Activated CD4-positive, alpha-beta T cell treated with anti-CD3 and anti-CD28 coated beads, Interleukin-10, Interleukin-2, amounts not matched to agents 100 ng/mL and 50 ng/mL, durations not matched to agents 16 hours and 8 hours (primary cell): Measurements from ENCODE around the gene CTPS1.

Experiments
- DNase-seq: peaks from one replicate; pipeline ENCODE4 v3.0.0-alpha.2; 2020

Gene CTPS1

DNA sequence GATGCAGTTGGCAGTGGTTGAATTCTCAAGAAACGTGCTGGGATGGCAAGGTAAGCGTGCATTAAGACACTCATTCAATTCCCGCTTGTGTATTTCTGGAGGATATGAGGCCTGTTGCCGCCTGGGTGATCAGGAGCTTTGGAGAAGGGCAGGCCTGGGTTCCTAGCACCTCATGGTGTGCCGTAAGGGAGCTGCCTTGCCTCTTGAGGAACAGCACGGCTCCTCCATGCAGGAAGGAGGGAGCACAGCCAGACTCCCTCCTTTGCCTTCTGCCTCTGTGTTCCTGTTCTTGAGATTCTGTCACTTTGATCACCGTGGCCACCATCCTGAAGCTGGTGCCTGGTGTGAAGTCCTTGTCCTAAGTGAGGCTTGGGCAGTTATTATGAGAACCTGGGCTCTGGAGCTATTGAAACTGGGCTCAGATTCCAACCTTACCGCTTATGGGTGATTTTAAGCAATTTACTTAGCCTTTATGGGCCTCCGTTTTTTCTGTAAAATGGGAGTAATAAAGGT is 23.7 kb downstream of the CTPS1 start:
- no peak for DNase-seq

DNA sequence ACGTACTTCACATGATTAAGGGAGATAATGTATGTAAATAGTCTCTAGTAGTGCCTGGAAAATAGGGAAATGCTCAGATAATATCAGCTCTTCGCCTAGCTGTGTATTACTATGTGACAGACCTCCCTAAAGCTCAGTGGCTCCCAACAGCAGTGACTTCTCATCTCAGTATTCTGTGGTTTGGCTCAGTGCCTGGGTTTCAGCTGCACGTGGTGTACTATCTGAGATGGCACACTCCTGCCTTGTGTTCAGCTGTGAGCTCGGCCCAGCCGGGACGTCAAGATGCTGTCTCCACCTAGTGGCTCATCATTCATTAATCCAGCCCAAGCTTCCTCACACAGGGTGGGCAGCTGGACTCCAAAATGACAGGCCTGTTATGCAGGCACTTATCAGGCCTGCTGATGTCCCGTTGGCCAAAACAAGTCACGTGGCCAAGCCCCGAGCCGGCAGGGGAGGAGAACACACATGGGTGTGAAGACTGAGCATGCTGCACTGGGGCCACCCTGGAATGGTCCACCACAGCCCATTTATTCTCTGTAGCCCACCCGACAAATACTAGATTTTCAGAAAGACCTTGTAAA is 24.2 kb downstream of the CTPS1 start:
- DNase-seq, result peak; percentile 95

DNA sequence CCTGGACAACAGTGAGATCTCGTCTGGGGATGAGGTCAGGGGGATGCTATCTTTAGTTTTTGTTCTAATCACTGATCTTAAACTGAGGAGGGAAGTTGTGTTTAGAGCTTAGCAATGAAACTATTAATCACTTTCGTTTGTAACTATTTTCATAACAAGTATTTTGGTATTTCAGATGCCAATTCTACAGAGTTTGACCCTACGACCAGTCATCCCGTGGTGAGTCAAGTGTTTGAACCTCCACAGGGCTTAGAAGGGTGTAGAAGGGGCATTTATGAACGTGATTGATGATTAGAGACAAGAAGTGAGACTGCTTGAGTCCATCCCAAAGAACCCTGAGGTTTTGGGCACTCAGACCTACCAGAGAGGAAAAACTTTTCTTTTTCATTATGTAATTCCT is 26.4 kb downstream of the CTPS1 start:
- DNase-seq, result no peak

DNA sequence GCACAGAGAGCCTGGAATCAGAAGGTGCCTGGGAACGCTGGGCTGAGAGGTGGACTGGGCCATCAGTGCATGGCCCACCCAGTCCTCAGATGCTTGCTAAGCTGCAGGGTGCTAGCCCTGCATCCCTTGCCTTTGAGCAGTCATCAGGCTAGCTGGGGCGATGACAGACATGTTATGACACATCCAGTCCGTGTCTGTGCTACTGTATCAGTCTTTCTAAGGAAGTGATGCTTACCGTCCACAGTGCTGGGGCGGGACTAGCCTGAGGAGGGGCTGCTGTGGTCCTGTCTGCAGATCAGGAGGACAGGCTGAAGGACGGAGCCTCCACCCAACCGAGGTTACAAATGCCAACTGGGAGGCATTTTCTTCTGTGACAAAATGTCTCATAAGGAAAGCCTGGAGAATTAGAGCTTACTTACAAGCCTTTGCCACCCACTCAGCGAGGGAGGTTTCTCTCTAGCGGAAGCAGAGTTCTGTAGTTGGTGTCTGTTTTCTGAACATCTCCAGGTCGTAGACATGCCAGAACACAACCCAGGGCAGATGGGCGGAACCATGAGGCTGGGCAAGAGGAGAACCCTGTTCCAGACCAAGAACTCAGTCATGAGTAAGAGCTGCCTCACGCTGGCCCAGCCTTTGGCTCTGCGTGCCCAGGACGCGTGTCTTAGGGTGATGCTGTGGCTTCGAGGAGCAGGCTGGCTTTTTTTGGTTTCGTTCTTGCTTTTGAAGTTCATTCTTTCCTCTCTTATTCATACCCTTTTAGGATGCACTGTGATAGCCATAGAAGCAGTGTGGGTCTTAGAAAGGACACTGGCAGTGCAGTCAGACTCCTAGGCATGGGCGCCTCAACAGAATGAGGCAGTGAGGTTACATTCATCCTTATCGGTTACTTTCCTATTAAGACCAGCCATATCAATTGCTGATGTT is 27.7 kb downstream of the CTPS1 start:
- no peak for DNase-seq

DNA sequence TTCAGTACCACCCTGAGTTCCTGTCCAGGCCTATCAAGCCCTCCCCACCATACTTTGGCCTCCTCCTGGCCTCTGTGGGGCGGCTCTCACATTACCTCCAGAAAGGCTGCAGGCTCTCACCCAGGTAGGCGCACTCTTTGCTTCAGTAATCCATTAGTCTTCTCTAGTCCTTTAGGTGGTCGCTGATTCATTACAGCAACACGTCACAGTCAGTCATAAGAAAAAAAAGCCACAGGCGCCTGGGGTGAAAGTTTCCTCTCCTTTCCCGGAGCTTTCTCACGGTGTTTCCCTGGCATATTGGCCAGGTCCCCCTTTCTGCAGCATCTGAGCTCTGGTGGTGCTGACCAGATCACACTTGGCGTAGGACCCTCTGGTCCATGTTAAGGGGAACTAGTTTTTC is 30.0 kb downstream of the CTPS1 start:
- no peak for DNase-seq

DNA sequence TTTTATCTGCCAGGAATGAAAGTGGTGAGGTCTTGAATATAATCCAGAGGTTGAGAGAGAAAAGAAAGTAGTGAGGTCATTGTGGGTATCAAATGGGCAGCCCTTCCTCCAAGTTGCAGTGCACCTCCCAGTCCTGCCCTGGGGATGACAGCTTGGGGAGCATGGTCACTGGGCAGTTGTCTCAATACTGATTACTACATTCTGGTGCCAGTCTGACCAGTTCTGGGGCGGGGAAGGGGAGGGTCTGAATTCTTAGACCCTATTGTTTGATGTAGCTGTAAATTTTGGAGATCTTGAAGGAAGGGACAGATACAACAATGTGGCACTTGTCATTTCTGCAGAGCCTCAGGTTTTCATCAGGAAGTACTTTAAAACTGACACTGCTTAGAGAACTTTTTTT is 30.8 kb downstream of the CTPS1 start:
- no peak for DNase-seq

DNA sequence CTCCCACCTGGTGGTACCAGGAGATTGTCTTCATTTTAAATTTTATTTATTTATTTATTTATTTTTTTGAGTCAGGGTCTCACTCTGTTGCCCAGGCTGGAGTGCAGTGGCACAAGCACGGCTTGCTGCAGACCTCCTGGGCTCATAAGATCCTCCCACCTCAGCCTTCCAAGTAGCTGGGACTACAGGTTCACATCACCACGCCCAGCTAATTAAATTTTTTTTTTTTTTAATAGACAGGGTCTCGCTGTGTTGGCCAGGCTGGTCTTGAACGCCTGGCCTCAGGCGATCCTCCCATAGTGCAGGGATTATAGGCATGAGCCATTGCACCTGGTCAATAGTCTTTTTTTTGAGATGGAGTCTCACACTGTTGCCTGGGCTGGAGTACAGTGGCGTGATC is 33.5 kb downstream of the CTPS1 start:
- no peak for DNase-seq

DNA sequence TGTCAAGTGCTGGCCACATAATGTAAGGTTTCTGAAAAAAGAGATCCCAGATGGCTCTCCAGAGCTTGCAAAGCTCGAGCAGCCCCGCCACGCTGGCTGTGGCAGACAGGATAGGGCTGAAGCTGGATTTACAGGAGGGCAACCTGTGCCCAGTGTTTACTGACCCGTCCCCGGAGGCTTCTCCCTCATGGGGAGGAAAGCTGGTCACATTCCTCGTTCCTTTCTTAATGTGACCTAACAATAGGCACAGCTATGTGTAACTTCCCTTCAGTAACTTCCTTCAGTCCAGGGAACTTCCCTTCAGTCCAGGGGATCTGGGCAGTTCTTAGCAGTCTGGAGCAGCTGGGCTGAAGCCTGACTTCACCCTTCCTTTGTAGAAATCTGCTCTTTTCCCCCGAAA is 34.3 kb downstream of the CTPS1 start:
- DNase-seq, result no peak

DNA sequence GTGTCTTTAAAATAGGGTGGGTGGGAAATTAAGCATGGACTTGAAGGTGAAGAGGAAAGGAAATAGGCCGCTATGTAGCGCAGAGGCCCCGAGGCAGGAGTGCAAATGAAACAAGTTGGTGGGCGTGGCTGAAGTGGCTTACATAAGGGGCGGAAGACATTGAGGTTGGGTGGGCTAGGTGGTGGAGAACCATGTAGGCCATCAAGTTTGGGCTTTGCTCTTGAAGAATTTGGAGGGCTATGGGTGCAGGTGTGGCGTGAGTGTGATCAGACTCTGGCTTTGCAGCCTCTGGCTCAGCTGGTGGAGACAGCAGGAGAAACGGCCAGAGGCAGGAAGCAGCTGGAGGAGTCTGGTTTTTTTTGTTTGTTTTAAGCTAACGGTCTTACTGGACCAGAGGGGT is 35.4 kb downstream of the CTPS1 start:
- DNase-seq, result no peak

DNA sequence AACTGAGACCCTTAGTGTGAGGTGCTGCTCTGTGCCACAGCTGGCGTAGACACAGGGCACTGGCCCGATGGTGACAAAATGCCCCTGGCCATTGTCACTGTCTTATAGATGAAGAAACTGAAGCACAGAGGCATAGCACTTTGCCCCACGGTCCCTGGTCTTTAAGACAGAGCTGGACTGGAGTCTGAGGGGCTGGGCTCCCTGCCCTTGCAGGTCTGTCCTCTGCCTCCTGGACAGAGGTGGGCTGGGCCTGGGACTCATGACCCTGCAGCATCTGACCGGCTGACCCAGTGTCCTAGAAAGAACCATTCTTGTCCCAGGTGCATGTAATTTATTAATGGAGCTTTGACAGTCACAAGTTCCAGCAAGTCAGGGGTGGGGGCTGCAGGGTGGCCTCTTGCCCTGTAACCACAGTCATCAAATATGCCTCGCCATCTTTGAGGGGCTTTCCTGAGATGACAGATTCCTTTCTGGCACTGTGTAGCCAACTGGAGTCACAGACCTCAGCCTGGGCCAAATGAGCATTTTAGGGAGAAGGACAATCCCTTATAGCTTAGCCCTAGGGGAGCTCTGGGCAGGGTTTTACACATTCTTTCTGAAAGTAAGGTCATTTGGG is 35.9 kb downstream of the CTPS1 start:
- no peak for DNase-seq

DNA sequence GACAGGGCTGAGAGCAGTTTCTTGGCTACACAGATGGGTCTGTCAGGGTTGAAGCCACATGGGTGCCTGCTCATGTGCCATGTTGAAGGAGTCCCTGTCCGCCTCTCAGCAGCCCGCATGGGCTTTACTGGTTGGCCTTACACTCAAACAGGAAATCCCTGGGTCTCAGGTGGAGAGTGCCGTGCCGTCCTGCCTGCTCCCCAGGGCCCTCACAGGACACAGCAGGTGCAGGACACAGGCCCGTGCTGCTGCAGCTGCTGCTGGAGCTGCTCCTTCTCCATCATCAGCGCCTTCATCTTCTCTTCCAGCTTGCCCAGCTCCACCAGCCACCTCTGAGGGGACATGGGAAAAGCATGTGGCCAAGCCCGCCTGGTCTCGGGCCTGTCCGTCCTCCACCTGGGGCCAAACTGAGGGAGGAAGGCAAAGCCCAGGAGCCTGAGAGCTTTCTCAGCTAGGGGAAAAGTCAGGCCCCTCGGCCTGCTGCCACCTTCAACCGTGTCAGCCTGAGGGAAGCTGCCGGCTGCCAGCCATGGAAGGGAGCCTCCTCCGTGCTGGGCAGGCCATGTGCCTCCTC is 36.5 kb downstream of the CTPS1 start:
- DNase-seq, result no peak

DNA sequence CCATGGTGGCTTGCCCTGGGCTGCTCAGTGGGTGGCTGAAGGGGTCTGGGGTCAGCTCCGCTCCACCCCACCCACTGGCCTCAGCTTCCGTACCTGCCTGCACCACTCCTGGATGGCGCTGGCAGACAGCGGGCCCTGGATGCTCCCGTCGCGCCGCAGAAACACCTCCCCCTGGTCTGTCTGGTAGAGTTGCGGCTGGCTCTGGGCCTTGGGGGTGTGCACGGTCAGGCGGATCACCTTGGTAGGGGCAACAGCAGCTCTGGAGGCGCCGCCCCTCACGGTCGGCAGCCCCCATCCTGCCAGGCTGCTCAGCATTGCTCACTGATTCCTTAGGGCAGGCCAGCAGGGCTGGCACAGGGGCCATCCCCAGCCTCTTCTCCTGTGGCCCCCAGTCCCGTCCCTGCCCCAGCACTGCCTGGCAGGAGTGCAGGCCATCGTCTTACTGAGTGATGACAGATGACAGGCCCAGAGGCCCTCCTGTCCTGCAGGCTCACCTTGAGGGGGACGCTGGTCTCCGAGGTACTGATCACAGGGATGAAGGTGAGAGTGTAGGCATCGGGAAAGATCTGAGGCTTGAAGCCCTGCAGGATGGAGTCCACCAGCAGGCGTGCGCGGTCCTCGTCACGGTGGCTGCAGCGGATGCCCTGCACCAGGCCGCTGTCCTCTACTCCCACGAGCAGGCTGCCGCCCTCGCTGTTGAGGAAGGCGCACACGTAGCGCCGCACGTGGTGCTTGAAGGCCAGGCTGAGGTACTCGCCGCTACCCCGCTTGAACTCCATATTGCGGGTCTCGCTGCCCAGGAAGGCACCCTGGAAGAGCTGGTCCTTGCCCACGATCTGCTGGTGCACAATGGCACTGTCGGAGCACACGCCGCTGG is 37.9 kb downstream of the CTPS1 start:
- no peak for DNase-seq

DNA sequence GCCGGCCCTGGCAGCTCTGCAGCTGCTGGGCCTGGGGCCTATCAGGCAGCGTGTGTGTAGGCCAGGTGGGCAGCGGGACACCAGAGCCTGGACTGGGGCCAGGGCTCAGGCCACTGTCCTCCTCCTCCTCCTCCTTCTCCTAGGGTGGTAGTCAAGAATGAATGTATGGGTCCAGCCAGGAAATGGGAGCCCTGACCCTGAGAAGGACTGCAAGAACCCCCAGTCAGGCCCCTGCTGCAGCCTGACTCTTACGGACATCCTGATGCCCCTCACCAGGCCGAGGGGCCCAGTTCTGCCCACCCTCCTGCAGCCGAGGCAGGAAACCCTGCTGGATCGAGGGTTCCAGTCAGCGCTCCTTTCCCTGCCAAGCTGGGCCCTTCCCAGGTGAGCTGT is 38.5 kb downstream of the CTPS1 start:
- DNase-seq, result no peak

DNA sequence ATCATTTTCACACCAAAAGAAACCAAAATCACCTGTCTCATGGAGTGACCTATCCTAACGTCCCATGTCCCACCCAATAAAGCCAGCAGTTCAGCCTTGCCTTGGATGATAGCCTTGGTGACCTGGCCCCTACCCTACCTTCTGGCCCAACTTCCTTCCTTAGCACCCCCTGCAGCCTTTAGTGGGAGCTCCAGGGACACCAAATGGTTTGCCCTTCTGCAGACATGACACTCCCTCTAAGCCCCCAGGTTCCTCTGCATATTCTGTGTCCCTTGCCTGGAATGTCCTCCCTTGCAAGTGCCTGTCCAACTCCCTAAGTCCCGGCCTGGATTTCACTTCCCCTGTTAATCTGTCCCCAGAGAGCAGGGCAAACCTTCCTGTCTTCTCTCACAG is 39.9 kb downstream of the CTPS1 start:
- DNase-seq, result no peak

DNA sequence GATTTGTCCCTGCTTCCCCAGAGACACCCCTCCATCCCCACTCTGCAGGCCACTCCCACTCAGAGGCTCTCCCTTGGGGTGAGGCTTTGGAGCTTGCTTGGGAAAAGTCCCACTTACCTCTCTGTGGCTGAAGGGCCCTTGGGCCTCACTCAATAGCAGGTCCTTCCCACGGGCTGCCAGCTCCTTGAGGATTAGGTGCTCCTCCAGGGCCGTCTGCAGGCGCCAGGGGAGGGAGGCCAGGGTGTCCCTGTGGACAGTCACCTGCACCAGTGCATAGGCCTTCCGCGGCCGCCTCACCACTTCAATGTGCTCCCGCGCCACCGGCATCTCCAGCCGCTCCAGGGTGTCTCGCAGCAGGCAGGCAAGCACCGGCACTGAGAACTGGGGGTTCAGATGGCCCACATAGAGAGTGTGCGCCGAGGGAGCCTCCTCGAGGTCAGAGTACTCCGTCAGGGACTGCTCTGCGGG is 40.6 kb downstream of the CTPS1 start:
- no peak for DNase-seq

DNA sequence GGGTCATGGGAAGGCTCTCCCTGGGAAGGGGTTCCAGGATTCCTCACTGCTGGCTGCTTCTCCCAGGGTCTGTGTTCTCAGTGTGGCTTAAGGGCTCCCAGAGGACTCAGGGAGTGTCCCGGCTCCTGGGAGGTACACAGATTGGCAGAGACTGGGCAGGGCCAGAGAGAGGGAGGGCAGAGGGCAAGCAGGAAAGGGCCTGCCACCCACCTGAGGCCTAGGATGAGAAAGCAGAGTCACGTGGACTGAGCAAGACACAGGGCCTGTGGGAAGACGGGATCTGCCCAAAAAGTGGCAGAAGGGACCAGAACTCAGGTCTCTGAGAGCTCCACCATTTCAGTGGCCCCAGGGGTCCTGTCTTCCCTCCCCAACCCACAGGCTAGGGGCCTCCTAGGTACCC is 41.2 kb downstream of the CTPS1 start:
- DNase-seq, result no peak

DNA sequence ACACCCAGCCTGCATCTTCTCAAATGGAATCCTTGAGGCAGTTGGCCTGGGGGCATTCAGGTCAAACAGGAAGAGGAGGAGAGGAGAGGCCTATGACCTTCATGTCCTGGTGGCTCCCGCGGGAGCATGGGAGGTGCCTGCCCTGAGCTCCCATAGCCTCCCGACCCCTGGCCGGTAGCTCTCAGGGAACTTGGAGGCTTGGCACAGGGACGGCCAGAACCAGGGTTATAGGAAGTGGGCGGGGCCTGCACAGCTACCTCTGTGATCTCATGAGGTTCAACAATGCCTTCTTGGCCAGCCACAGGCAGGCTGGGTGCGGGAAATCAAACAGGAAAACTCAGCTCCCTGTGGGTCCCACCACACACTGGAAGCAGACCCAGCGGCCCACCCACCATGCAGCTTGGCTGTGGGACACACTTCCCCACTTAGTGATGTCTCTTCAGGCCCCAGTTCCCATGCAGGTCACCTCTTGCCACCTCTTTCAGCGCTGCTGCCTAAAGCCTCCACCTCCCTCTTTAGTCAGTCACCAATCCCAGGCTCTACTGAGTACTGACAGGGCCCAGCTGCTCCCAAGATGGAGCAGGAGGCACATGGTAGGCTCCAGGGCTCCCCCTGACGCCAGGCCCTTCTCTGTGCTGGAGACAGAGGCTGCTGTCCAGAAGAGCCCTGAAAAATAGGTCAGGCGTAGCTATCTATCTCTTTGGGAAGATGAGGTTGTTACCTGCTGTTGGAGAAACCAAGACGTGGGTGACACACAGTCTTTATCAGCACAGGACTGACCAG is 42.2 kb downstream of the CTPS1 start, which contains the start of gene SLFNL1:
Gene SLFNL1, minus strand, starts transcription at position 200 of the 783 bp plus-strand sequence. CDS start 1,065 bp downstream, outside the sequence.
- DNase-seq, result no peak

DNA sequence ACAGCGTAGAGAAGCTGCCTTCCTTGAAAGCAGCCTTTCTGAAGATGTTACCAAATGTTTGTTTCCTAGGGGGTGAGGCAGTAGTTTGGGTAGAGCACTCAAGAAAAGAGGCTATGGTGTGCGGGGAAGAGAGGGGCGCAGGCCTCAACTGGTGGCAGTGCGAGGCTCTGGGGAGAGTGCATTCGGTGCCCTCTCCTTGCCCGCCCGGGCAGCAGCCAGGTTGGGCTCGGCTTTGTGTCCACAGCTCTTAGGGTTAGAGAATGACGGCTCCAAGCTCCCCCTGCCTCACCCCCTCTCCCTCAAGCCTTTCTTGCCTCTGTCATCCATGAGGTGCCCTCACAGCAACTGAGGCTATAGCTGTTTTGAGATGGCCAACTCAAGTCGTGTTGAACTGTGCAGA is 42.9 kb downstream of the CTPS1 start:
- no peak for DNase-seq

DNA sequence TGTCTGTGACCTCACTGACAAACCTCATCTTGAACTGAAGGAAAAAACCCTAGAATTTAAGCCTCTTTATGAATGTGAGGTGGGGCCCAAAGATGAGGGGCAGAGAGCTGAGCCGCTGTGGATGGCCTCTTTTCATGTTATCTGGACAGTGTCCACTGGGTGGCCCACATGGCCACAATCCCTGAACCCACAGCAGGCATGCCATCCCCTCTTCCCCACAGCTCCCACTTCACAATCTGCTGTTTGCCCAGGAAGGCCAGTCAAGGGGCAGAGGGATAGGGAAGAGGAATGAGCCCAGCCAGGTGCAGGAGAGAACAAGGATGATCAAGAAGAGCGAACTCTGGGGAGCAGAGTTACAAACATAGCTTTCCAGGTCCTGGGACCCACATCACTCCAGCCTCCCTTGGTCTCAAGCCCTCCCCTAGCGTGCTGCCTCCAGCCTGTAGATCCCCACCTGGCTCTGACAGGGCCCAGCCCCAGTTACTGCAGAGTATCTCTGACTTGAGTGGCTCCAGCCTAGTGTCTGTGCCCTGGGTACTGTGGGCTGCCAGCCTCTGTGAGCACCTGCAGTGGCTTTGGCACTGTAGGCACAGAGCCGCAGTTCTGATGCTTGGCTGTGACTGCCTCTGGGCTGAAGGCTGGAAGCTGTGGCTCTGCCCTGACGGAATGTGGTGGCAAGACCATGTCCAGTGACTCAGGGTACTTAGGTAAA is 43.9 kb downstream of the CTPS1 start:
- no peak for DNase-seq

DNA sequence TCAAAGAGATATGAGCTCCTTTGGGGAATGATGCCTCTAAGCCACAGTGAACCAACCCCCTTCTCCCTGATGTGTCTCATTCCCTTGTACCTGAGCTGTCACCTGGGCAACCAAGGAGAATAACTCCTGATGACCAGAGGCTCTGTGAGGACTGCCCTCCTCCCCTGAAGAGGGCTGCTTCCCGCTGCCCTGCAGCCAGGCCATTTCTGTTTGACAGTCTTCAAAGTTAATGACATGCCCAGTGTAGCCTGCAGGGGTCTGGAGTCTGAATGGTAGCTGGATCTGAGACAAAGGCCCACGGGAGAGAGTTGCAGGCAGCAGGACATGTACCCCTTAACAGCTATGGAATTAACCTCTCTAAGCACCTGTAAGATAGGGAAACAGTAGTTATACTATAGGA is 45.5 kb downstream of the CTPS1 start:
- DNase-seq, result no peak
